Endothelial cell of umbilical vein (primary cell): ENCODE data around the gene P3H1. TPM values are rescaled to one million over a fixed set of nuclear protein-coding genes. Genes with fewer than 3 reads are reported as not detected.

Experiments used
- BruUV-seq: library from RNA; stranded (reverse); fragments of 400-500 nt; replicated peaks from 2 replicates; lab custom pipeline; 2021; lab: Mats Ljungman, UMichigan
- CTCF ChIA-PET: fragments of 300-600, 350-600 bp; sonication (Branson Sonifier 250); formaldehyde crosslinking; loops from one replicate; lab custom pipeline; 2021; ENCODE audit warnings: antibody characterized with exemption, inconsistent platforms; lab: Charles Lee
- POLR2A ChIA-PET: fragments of 300-600, 350-600 bp; sonication (Branson Sonifier 250); formaldehyde crosslinking; loops from one replicate; lab custom pipeline; 2021; ENCODE audit warnings: antibody characterized with exemption, inconsistent platforms; lab: Charles Lee
- DNase-seq: peaks from one replicate; pipeline ENCODE4 v3.0.0-alpha.2; 2011; ENCODE audit warnings: low read depth, low spot score
- FAIRE-seq: peaks from 2 replicates; lab custom pipeline; 2011; peaks lifted over from hg19 to GRCh38; lab: Jason Lieb, UNC
- H2AFZ ChIP-seq: 2 replicates; pipeline ENCODE4 v1.6.0; 2012; ENCODE audit warnings: low read depth, low read length, control low read depth, inconsistent platforms
- H3K27ac ChIP-seq: 2 replicates; pipeline ENCODE4 v1.5.1; 2011; ENCODE audit warnings: low read depth, mild to moderate bottlenecking, control low read depth, low read length, moderate library complexity; ENCODE audit not compliant: insufficient read depth
- H3K27me3 ChIP-seq, 2 experiments: 2 replicates each; pipeline versions ENCODE4 v1.6.0 to v1.6.1; 2011; ENCODE audit warnings: low read length in 2 of 2, mixed read lengths in 1 of 2; ENCODE audit not compliant: control insufficient read depth in 2 of 2, insufficient read depth in 2 of 2
- H3K36me3 ChIP-seq, 2 experiments: 2 replicates in 1 of 2; 3 replicates in 1 of 2; pipeline ENCODE4 v1.5.1; 2011; ENCODE audit warnings: low read length in 2 of 2, mild to moderate bottlenecking in 1 of 2, moderate library complexity in 1 of 2; ENCODE audit not compliant: control insufficient read depth in 2 of 2, insufficient read depth in 2 of 2; ENCODE audit errors: extremely low read depth in 1 of 2
- H3K4me1 ChIP-seq: 3 replicates; pipeline ENCODE4 v1.5.1; 2011; ENCODE audit warnings: mild to moderate bottlenecking, low read length; ENCODE audit not compliant: control insufficient read depth, insufficient read depth; ENCODE audit errors: extremely low read depth
- H3K4me2 ChIP-seq: 2 replicates; pipeline ENCODE4 v1.6.1; 2011; ENCODE audit warnings: low read length, control low read depth, mixed read lengths; ENCODE audit not compliant: insufficient read depth
- H3K4me3 ChIP-seq, 3 experiments: fragments of 200-600 bp in 1 of 3; sonication (generic), shearing (Covaris generic) in 1 of 3; replicated peaks in 1 of 3; 2 replicates each; pipeline ENCODE4 v1.5.1; 2011 to 2016; ENCODE audit warnings: control low read depth in 3 of 3, low read length in 3 of 3, mild to moderate bottlenecking in 2 of 3, inconsistent platforms in 1 of 3, low read depth in 1 of 3, moderate library complexity in 1 of 3; ENCODE audit not compliant: insufficient read depth in 1 of 3
- H3K79me2 ChIP-seq: 2 replicates; pipeline ENCODE4 v1.6.0; 2012; ENCODE audit warnings: low read length, inconsistent platforms; ENCODE audit not compliant: control insufficient read depth, insufficient read depth
- H3K9ac ChIP-seq: replicated peaks from 2 replicates; pipeline ENCODE3; 2011; ENCODE audit warnings: low read length, control low read depth; ENCODE audit not compliant: insufficient read depth; ENCODE audit errors: extremely low read depth
- H3K9me1 ChIP-seq: replicated peaks from 3 replicates; pipeline ENCODE4 v1.6.0; 2011; ENCODE audit warnings: mild to moderate bottlenecking, low read length; ENCODE audit not compliant: control insufficient read depth, insufficient read depth; ENCODE audit errors: extremely low read depth
- H3K9me3 ChIP-seq: replicated peaks from 2 replicates; pipeline ENCODE4 v1.5.1; 2012; ENCODE audit warnings: low read length, inconsistent platforms; ENCODE audit not compliant: control insufficient read depth, insufficient read depth
- H4K20me1 ChIP-seq: replicated peaks from 2 replicates; pipeline ENCODE3; 2011; ENCODE audit warnings: mild to moderate bottlenecking, low read length; ENCODE audit not compliant: control insufficient read depth, insufficient read depth; ENCODE audit errors: extremely low read depth
- EZH2 ChIP-seq: IDR thresholded peaks from 2 replicates; pipeline ENCODE4 v1.6.1; 2012; ENCODE audit warnings: borderline replicate concordance, low read depth, mild to moderate bottlenecking, moderate library complexity, low read length, inconsistent platforms; ENCODE audit not compliant: severe bottlenecking
- FOS ChIP-seq: IDR thresholded peaks from 2 replicates; pipeline ENCODE4 v1.6.1; 2011; ENCODE audit warnings: mild to moderate bottlenecking, low read length, moderate library complexity, borderline replicate concordance; ENCODE audit not compliant: insufficient read depth
- GATA2 ChIP-seq: IDR thresholded peaks from 2 replicates; pipeline ENCODE4 v1.7.0; 2011; ENCODE audit warnings: low read depth, mild to moderate bottlenecking, moderate library complexity, mixed read lengths, low read length; ENCODE audit not compliant: insufficient read length, insufficient read depth
- JUN ChIP-seq: IDR thresholded peaks from 2 replicates; pipeline ENCODE4 v1.6.1; 2011; ENCODE audit warnings: borderline replicate concordance, low read depth; ENCODE audit not compliant: insufficient read length, insufficient read depth
- MAX ChIP-seq: IDR thresholded peaks from 2 replicates; pipeline ENCODE4 v1.6.1; 2011; ENCODE audit not compliant: insufficient read depth, insufficient read length
- MYC ChIP-seq: IDR thresholded peaks from one replicate; pipeline ENCODE4 v1.6.1; 2011; ENCODE audit warnings: mild to moderate bottlenecking, low read depth, low read length
- POLR2A ChIP-seq: IDR thresholded peaks from 2 replicates; pipeline ENCODE4 v1.6.1; 2012; ENCODE audit warnings: low read depth, mild to moderate bottlenecking, control low read depth, low read length
- POLR2AphosphoS5 ChIP-seq: IDR thresholded peaks from 2 replicates; pipeline ENCODE4 v1.6.1; 2012; ENCODE audit warnings: low read depth, mild to moderate bottlenecking, control low read depth, low read length, moderate library complexity; ENCODE audit not compliant: insufficient read depth
- dilution Hi-C: fragments of 300-500 bp; cut with MboI; formaldehyde crosslinking; loops from one replicate; pipeline ENCODE4 v1.15.0; 2019; ENCODE audit warnings: low sequenced_read_pairs; ENCODE audit not compliant: extremely low pct_ligation_motif_present
- intact Hi-C: fragments of 100-400 bp; cut with micrococcal nuclease; formaldehyde crosslinking; loops from one replicate; pipeline ENCODE4 v1.10.0; 2022
- polyA plus RNA-seq, 4 experiments: library from polyadenylated mRNA; depleted of rRNA in 3 of 4; stranded (reverse) in 3 of 4; unstranded in 1 of 4; fragments of >200 nt; gene quantifications; 2 replicates each; pipeline versions ENCODE4 v1.2.1 to v1.2.3, GENCODE V29; 2011 to 2012; ENCODE audit warnings: missing spikeins in 1 of 4
- total RNA-seq: library from RNA; stranded (reverse); gene quantifications from 2 replicates; pipeline ENCODE4 v1.2.3, GENCODE V29; 2021
- TF ChIP-seq, protein P1 (sequence below), 2 donors: IDR thresholded peaks; 1 replicate in 1 of 2; 2 replicates in 1 of 2; pipeline ENCODE4 v1.5.1; 2011; ENCODE audit warnings: low read length in 2 of 2, mild to moderate bottlenecking in 2 of 2, moderate library complexity in 2 of 2, control low read depth in 1 of 2, inconsistent platforms in 1 of 2, low read depth in 1 of 2; ENCODE audit not compliant: insufficient read depth in 1 of 2; ENCODE audit errors: extremely low read depth in 1 of 2

Gene P3H1
- total and polyA plus RNA-seq, 2 donors (not counting 3 experiments of a cell fraction or from before 2014, with no cell fraction given) = 136 to 194 TPM

GRCh38 chr1:42777852-42778251 lies 11.0 kb upstream of the P3H1 start:
- dilution Hi-C loops (no loop called here), intact Hi-C loops (loop anchor here (1.0 kb wide), 2 partner anchors 135 to 295 kb away; no protein-coding TSS in a partner anchor)
- Histone ChIP-seq H3K27ac (no peak overlapping the region), H3K4me3 (no peak overlapping the region), H2AFZ (no peak overlapping the region), H3K9me3 (no peaks in the 10 kb centered on the region), H4K20me1 (no peaks in the 10 kb centered on the region), H3K79me2 (peaks cover 3% of the 10 kb centered on the region), H3K4me1 (no peaks in the 10 kb centered on the region), H3K27me3 (no peaks in the 10 kb centered on the region), H3K9me1 (no peaks in the 10 kb centered on the region), H3K36me3 (peaks cover 6 to 13% of the 10 kb centered on the region in 2 experiments), H3K9ac (no peak overlapping the region), H3K4me2 (no peak overlapping the region)
- peak; percentile 35 for FAIRE-seq
- ChIA-PET CTCF (interaction anchor here (0.6 to 5.3 kb wide), 30 partner anchors 11 to 299 kb away, joined by 3 to 244 read pairs (median 5); partner anchors contain the start of genes C1orf50, ERMAP, P3H1 and SVBP), POLR2A (interaction anchor here (1.1 kb wide), 1 partner anchor 11 kb away, joined by 3 read pairs; the partner anchor contains the start of genes C1orf50 and P3H1)
- TF ChIP-seq POLR2A (no peak), GATA2 (no peak), JUN (no peak), EZH2 (no peak)
- TF ChIP-seq, protein P1, sequence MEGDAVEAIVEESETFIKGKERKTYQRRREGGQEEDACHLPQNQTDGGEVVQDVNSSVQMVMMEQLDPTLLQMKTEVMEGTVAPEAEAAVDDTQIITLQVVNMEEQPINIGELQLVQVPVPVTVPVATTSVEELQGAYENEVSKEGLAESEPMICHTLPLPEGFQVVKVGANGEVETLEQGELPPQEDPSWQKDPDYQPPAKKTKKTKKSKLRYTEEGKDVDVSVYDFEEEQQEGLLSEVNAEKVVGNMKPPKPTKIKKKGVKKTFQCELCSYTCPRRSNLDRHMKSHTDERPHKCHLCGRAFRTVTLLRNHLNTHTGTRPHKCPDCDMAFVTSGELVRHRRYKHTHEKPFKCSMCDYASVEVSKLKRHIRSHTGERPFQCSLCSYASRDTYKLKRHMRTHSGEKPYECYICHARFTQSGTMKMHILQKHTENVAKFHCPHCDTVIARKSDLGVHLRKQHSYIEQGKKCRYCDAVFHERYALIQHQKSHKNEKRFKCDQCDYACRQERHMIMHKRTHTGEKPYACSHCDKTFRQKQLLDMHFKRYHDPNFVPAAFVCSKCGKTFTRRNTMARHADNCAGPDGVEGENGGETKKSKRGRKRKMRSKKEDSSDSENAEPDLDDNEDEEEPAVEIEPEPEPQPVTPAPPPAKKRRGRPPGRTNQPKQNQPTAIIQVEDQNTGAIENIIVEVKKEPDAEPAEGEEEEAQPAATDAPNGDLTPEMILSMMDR (IDR thresholded peaks at IDR 0.05; ENCODE audit: extremely low read depth in 1 of 2, insufficient read depth in 1 of 2, low read depth in 1 of 2, low read length in 2 of 2) = peak; percentile 59 to 67
- DNase-seq = peak; percentile 54
- BruUV-seq = no TSS peak

DNA sequence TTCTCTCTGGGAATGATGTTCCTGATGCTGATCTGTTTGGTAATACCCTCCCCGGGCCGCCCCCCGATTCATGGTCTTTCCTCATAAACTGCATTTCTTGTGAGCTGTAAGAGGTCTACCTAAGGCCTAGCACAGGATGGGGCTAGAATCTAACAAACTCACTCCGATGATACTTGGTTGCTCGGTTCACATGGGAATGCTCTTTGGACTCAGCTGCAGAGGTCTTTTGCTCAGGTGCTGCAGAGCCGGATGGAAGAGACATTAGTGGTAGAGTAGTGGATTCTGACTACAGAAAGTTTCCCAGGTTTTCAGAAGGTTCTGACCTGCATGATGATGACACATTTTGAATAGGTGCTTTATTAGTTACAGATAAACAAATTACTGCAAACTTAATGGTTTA lies 9.7 kb upstream of the P3H1 start:
- intact Hi-C loops = no loop called here
- peaks cover 6 to 12% of the 10 kb centered on the region in 2 experiments for H3K36me3 ChIP-seq
- H3K4me1 ChIP-seq = no peaks in the 10 kb centered on the region
- no peak overlapping the region for H3K9ac ChIP-seq
- H3K4me3 ChIP-seq = no peak overlapping the region
- H4K20me1 ChIP-seq = no peaks in the 10 kb centered on the region
- H3K9me1 ChIP-seq = no peaks in the 10 kb centered on the region
- H3K4me2 ChIP-seq = no peak overlapping the region
- POLR2A ChIA-PET = no interaction called here
- TF ChIP-seq, protein P1 (IDR thresholded peaks at IDR 0.05; ENCODE audit: extremely low read depth in 1 of 2, insufficient read depth in 1 of 2, low read depth in 1 of 2, low read length in 2 of 2) = no peak
- TF ChIP-seq FOS (no peak), GATA2 (no peak), EZH2 (no peak), POLR2AphosphoS5 (no peak), JUN (no peak), MAX (no peak), MYC (no peak), POLR2A (no peak)
- H3K9me3 ChIP-seq = no peaks in the 10 kb centered on the region
- H3K27ac ChIP-seq = no peak overlapping the region
- H2AFZ ChIP-seq = no peak overlapping the region
- CTCF ChIA-PET = interaction anchor here (0.7 to 5.3 kb wide), 10 partner anchors 9 to 297 kb away, joined by 3 to 244 read pairs (median 6); partner anchors contain the start of genes C1orf50, P3H1 and ZNF691
- dilution Hi-C loops = no loop called here
- H3K27me3 ChIP-seq = no peaks in the 10 kb centered on the region
- H3K79me2 ChIP-seq = peaks cover 9% of the 10 kb centered on the region
- FAIRE-seq (no peak), DNase-seq (no peak)
- no TSS peak for BruUV-seq
